ELF-1 (cell line): Measurements from ENCODE around the gene POLDIP3.
"Not testable (repeated sequence)": the region's sequence is repeated elsewhere in the genome, so short reads cannot be mapped to it uniquely, and the experiment has no call there.

Experiments
- DNase-seq: peaks from one replicate; pipeline ENCODE4 v3.0.0-alpha.2; 2016; ENCODE audit warnings: low read depth, low spot score

The POLDIP3 gene

DNA sequence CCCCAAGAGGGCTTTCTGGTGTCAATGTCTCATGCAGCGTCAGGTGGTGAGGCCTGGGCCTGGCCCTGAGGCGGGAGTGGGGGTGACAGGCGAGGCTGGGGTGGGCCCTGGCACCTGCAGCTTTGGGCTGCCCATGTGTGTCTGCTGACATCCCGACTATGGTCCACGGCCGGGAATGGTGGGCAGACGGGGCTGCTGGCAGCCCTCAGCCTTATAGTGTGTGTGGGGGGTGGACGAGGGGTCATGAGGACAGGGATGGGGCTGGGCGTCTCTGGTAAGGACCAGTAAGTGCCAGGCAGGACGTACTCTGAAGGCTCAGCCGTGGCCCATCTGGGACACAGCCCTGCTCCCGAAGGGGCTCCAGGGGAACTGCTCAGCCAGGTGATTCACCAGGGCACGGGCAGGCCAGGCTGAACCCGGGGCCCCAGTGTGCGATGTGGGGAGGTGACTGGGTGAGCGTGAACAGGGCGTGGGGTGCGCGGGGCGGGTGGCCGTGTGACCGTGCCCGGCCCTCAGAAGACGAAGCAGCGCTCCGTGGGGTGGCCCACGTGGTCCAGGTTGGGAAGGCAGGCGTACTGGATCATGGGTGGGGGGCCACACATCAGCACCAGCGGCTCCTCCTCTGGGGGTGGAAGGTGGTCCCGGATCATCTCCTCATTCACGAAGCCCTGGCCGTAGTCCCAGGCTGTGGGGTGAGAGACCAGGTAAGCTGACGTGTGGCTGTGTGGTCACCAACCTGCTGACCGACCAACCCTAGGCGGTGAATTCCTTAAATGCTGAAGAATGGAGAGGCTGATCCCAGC lies 4.8 kb upstream of the POLDIP3 start:
- DNase-seq, result no peak

DNA sequence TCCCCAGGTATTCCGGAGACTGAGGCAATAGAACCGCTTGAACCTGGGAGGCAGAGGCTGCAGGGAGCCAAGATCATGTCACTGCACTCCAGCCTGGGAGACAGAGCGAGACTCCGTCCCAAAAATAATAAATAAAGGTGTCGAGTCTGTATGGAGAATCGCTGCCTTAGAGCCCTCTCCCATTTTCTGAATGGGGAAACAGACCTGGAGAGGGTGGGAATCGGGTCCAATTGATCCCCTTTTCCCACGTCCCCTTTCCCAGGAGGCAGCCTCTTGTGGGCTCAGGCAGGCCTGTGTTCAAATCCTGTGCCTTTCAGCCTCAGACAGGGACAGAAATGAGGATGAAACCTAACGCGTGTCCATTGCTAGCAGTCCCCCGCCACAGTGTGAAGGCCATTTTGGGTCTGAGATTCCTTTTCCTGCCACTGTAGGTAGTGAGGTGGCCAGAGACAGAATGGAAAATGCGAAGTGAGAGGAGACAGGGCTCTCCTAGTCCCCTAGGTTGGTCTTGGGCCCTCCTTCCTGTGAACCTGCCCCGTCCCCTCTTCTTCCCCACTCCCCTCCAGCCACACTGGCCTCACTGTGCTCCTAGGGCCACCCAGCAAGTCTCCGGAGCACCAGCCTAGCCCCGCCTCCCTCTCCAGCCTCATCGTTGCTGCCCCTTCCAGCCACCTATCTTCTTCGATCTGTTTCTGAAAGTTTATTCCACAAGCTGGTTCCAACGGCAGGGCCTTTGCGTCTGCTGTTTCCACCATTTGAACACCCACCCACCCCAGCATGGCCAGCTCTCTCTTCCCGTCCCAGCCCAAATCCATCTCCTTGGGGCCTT lies 2.7 kb upstream of the POLDIP3 start:
- no peak for DNase-seq

DNA sequence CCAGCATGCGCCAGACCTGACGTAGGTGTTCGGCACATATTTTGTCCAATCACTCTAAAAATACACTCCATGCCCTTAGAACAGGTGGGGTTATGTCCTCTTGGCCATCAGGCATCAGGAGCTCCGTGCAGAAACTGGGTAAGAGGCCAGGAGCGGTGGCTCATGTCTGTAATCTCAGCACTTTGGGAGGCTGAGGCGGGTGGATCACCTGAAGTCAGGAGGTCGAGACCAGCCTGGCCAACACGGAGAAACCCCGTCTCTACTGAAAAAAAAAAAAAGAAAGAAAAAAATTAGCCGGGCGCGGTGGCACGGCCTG lies 1.1 kb upstream of the POLDIP3 start:
- DNase-seq, result not testable (repeated sequence)

DNA sequence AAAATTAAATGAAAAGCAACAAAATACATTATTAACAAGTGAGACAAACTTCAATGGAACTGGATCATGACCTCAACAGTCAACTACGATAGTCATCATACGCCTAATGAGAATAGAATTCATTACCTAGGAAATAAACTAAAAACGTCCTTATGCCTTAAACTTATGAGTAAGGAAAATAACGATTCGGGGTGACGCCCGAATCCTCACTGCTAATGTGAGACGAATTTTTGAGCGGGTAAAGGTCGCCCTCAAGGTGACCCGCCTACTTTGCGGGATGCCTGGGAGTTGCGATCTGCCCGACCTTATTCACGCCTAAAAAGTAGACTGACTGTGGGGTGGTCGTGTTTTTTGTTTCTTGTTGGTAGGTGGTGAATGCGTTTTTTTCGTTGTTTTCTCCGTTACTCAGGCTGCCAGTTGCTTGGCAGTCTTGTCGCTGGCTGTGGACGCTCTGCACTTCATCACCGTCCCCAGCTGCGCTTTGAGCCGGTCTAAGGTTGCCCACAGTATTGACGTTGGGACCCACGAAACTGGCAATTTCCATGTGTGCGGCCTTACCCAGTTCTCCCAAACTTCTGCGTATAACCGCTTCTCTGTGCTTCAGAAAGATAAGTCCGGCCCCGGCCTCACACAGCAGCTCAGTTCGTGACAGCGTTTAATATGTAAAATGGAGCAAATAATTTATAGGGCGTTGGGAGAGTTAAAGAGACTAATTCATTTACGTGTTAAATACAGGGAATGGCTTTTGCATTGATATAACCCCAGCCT lies 593 bp upstream of the POLDIP3 start:
- DNase-seq, result peak; percentile 100

DNA sequence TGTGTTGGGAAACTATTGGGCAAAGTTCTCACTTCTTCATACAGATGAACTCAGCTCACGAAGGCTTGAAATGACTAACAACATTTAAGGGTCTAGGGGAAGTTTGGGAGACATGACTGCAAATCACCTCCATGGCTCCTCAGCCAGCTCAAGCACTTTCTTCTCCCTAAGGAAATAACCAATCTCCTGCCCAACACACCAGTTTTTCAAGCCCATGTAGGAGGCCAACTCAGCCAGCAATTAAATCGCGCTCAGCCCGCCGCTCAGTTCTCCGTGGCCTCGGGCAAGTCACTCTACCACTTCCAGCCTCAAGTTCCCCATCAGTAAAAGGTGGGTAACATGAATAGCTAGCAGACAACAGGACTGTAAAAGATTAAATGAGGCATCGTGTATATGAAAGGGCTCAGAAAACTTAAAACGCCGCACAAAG lies 796 bp downstream of the POLDIP3 start:
- peak; percentile 91 for DNase-seq

DNA sequence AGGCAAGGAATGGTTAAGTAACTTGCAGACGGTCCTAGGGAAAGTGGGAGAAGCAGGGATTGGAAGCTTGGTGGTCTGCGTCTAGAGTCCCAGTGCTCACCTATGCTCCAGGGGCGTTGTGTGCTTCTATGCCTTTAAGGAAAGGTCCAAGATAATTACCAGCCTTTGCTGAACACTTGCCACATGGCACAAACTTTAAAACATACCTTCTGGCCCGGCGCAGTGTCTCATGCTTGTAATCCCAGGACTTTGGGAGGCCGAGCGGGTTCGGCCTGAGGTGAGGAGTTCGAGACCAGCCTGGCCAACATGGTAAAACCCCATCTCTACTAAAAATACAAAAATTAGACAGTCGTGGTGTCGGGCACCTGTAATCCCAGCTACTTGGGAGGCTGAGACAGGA lies 2.3 kb downstream of the POLDIP3 start:
- DNase-seq, result no peak

DNA sequence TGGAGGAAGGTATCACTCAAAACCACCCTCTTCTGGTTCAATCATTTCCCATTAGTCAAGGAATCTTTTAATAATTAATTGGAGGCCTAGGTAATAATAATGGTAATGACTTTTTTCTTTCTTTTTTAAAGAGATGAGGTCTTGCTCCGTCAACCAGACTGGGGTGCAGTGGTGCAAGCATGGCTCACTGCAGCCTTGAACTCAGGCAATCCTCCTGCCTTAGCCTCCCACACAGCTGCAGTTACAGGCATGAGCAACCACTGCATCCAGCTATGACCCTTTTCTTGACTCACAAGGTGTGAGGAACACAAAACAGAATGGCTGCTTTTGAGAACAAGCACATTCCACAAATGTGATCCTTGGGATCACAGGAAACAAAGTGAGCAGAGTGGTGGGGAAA lies 3.6 kb downstream of the POLDIP3 start:
- DNase-seq, result no peak

DNA sequence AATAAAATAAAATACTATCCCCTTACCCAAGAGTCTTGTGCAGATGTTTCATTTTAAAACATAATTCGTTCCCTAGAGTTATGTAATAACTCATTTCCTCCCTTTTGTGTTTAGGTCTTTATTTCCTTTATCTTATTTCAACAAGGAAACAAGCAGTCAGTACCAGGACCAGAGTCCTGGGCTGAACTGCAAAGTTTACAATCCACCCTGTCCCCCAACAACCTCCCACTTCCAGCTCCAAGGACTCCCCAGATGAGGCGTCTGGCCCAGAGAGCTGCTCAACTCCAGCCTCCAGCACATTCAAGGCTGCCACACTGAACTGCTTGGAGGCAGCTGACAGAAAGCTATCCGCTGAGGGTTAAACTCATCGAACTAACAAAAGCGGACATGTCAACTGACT lies 4.5 kb downstream of the POLDIP3 start:
- no peak for DNase-seq

DNA sequence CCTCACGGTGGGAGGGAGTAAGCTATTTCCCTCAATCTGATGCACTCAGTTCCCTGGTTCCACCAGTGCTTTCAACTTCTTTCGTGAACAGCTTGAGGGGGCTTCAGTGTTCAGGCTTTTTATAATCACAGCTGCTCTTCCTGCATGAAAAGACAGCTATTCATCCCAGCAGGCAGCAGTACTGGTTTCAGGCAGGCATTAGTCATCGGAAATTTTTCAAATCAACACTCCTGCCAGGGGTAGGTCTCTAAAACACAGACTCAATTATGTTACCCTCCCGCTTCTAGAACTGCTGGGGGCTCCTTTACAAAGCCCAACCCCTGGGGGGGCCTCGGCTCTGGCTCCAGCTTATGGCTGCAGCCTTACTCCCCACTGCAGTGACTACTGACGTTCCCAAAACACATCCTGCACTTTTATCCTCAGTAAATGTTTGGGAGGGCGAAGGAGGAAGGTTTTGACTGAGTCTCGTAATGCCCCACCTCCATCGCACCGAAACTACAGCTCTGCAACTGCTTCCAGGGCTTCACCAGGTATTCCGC lies 5.8 kb downstream of the POLDIP3 start:
- DNase-seq, result peak; percentile 36

DNA sequence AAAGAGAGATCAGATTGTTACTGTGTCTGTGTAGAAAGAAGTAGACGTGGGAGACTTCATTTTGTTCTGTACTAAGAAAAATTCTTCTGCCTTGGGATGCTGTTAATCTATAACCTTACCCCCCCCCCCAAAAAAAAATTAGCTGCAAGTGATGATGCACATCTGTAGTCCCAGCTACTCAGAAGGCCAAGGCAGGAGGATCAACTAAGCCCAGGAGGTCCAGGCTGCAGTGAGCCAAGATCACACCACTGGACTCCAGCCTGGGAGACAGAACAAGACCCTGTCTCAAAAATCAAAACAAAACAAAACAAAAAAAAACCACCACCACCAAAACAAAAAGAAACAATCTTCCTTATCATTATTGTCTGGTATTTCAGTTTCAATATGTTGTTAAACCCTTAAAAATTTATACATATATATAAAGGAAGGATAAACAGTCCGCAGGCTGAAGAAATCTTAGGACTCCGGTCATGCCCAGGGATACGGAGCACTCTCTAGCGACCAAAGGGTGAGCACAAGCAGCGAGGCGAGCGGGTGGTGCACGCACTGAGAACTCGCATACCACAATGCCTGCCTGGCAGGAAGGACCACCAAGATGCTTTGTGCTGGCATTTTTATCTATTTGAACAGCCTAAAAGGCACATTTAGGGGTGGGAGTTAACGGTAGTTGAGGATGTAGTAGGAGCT lies 6.4 kb downstream of the POLDIP3 start:
- DNase-seq, result no peak

DNA sequence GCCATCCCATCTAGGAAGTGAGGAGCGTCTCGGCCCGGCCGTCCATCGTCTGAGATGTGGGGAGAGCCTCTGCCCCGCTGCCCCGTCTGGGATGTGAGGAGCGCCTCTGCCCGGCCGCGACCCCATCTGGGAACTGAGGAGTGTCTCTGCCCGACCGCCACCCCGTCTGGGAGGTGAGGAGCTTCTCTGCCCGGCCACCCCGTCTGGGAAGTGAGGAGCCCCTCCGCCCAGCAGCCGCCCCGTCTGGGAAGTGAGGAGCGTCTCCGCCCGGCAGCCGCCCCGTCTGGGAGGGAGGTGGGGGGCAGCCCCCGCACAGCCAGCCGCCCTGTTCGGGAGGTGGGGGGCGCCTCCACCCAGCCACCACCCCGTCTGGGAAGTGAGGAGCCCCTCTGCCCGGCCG lies 7.0 kb downstream of the POLDIP3 start:
- DNase-seq, result not testable (repeated sequence)

DNA sequence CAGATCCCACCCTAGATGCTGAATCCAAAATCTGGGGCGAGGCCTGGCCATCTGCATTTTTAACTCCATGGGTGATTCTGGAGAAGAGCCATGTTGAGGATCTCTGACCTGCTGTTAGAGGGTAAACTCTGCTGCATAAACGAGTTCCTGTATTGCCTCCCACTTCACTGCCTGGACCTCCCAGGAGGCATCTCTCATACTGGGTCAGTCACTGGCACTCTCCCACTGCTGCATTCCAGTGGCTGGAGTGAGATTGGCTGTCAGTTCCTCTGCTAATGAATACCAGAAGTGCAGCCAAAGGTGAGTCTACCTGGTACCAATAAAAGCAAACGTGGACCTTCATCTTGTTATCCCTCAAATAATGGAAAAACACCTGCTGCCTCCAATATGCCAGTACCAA lies 10.3 kb downstream of the POLDIP3 start:
- no peak for DNase-seq

DNA sequence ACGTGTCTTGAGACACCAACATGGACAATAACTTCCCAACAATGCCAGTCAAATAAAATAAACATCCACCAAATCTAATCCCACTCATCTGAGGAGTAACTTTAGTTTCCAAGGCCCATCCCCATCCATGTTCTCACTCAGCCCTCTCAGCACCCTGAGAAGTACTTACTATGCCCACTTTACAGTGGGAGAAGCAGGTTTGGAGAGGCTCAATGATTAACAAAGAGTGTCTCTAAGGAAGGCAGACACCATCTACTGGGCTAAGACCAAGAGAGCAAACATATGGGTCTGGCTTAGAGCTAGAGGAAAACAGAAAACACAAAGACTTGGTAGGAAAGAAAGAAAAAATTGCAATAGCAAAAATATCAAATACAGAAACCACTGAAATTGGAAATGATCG lies 11.3 kb downstream of the POLDIP3 start:
- no peak for DNase-seq

DNA sequence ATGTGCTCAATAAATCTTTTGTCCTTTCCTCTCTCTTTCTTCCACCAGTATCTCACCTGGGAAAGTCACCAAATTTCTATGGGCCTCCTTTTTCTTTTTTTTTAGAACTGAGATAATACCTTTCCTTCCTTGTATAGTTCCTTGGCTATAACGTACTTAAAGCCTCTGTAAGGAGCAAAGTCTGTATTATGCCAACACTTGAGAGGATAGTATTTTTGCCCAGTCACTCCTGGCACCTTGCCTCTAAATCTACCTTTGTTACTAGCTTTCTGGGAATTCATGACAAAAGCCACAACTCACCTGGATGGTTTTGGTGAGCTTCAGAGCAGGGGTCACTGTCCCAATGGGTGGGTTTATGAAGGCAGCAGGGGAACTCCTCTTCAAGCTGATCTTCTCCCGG lies 12.2 kb downstream of the POLDIP3 start:
- no peak for DNase-seq

DNA sequence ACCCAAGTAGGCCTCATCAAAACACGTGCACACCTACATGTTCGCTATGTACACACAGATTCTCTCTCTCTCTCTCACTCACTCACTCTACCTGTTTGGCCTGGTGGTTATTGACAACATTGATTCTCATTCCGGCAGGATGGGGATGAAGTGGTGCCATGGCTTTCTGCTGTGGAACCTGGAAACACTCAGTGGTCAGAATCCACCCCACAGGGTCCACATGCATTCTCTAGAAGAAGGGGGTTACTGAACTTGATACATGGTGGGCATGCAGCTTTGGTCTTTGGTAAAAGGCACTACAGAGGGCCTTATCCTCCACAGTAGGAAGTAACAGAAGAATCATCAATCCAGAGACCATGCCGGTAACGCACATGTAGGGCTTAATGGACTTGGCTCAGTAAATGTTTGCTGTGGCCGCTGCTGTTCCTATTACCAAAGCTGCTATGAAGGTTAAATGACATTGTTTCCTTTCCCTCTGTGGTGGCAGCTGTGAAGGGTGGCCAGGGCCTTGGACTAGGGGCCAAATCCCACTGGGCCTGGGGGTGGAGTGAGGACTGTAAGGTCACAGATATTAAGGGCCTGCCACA lies 12.7 kb downstream of the POLDIP3 start:
- no peak for DNase-seq

DNA sequence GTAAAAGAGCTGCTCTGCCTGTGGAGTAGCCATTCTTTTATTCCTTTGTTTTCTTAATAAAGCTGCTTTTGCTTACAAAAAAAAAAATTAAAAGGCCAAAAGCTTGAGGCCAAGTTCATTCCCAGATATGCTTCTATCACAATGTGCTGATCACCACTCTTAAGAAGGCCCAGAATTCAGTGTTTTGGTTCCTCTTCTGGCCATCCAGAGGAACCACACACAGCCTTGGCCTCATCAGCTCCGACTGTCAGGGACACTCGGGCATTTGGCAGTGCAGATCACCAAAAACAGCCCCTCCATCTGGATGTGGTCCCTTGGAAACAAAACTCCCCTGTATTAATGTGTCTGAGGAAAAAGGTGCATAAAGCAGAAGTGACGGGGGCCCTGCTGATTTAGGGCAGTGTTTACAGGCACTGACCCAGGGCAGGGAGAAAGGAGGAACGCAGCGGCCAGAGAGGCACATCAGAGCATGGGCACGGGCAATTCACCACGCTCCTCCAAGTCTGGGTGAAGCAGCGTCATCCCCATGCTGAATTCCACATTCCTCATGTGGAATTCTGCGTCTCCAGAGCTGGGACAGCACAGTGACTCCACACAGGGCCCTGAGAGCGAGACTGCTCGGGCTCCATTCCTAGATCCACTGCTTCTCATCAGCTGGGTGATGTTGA lies 17.7 kb downstream of the POLDIP3 start:
- DNase-seq, result no peak

DNA sequence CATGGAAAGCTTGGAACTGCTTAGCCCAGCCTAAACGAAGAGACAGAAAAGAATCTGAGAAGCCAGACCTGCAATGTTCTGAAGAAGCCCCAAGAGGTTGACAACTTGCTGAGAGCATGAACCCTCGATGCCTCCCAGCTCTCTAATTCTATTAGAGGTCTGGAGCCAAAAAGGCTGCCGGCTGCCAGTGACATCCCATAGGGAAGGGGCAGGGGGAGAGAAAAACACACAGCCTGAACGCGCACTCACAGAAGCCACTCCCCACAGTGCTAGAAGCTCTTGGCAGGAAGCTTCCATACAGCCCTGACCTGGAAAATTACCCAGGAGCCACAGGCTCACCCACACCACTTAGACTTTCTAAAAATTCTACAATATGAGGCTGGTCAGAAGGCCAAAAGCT lies 18.3 kb downstream of the POLDIP3 start:
- DNase-seq, result no peak

DNA sequence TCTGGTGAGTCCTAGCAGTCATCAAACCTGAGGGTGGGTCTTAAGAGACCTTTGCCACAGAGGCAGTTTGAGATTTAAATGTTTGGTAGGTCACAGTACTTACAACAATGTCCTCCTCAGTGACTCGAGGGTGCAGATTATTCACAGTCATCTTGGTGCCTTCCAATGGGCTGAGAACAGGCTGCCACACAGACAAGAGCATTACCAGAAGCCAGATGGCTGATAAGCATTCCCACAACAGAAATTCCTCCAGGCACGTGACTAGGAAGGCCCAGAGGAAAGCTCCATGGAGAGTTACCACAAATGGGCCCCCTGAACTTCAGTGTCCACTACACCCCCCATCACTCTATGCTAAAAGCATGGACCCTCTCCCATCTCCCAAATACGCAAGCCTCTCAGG lies 19.2 kb downstream of the POLDIP3 start:
- DNase-seq, result no peak

DNA sequence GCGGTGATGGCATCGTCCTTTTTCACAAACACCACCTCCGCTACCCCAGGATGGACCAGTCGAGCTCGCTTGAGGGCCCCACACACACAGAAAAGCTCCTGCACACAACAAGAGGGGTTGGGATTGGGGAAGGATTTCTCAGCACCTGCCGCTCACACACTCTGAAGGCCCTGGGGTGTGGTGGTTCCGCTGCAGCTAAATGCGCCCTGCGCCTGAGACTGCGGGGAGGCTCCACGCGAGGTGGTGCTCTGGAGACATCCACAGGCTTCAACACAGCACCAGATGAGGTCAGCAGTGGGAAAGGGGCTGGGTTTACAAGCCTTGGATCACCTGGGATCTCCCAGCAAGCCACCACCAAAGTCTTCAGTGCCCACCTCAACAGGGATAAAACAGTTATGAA lies 22.7 kb downstream of the POLDIP3 start:
- no peak for DNase-seq

DNA sequence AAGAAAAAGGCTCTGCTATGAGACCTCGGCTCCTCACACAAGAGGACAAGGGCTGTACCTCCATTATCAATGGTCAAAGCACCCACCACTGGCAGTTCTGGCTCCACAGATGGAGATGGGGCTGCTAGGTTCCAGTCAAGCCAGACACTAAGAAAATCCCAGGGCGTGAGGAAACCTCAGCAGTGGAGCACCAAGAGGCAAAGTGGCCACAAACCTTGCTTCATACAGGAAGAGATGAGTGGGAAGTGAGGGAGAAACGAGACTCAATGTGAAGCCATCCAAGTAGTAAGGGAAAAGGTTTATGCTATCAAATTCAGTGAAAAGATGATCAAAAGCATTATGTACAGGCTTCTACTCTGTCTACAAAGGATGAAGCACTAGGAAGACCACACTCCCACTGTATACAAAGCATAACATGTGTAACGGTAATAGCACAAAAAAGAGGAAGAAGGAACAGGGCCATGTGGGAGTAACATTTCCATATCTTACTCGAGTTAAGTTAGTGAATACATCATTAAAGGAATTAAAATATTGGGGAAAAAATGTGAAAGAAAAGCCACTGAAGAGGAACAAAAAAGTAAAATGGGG lies 27.0 kb downstream of the POLDIP3 start:
- no peak for DNase-seq
